ENCODE results near the gene GAGE10.

- TF ChIP-seq, protein P1, sequence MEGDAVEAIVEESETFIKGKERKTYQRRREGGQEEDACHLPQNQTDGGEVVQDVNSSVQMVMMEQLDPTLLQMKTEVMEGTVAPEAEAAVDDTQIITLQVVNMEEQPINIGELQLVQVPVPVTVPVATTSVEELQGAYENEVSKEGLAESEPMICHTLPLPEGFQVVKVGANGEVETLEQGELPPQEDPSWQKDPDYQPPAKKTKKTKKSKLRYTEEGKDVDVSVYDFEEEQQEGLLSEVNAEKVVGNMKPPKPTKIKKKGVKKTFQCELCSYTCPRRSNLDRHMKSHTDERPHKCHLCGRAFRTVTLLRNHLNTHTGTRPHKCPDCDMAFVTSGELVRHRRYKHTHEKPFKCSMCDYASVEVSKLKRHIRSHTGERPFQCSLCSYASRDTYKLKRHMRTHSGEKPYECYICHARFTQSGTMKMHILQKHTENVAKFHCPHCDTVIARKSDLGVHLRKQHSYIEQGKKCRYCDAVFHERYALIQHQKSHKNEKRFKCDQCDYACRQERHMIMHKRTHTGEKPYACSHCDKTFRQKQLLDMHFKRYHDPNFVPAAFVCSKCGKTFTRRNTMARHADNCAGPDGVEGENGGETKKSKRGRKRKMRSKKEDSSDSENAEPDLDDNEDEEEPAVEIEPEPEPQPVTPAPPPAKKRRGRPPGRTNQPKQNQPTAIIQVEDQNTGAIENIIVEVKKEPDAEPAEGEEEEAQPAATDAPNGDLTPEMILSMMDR (IDR thresholded peaks at IDR 0.05; ENCODE audit: extremely low read depth in 1 of 2, insufficient read depth in 1 of 2, low read depth in 1 of 2, low read length in 2 of 2), result no peak
- TF ChIP-seq POLR2A (IDR thresholded peaks at IDR 0.05; ENCODE audit: low read depth, low read length) (no peak), MAX (IDR thresholded peaks at IDR 0.05; ENCODE audit: insufficient read depth, insufficient read length) (no peak), JUN (IDR thresholded peaks at IDR 0.05; ENCODE audit: borderline replicate concordance, insufficient read depth, insufficient read length, low read depth) (no peak), POLR2AphosphoS5 (IDR thresholded peaks at IDR 0.05; ENCODE audit: insufficient read depth, low read depth, low read length) (no peak), GATA2 (IDR thresholded peaks at IDR 0.05; ENCODE audit: insufficient read depth, insufficient read length, low read depth, low read length) (no peak), EZH2 (IDR thresholded peaks at IDR 0.05; ENCODE audit: borderline replicate concordance, low read depth, low read length, severe bottlenecking) (no peak), FOS (IDR thresholded peaks at IDR 0.05; ENCODE audit: borderline replicate concordance, insufficient read depth, low read length) (no peak), MYC (IDR thresholded peaks at IDR 0.05; ENCODE audit: low read depth, low read length) (no peak)
Measured at GRCh38 chrX:49287665-49288064, 15.8 kb upstream of the GAGE10 start.
